Stimulated activated CD4-positive, alpha-beta T cell treated with anti-CD3 and anti-CD28 coated beads, Interleukin-15, amount 100 ng/mL, for 1 hour (primary cell): ENCODE results near the gene FNTB.

ENCODE experiments used
- DNase-seq, 2 donors: peaks; one replicate each; pipeline ENCODE4 v3.0.0-alpha.2; 2020; ENCODE audit warnings: low read depth in 1 of 2, low spot score in 1 of 2

The FNTB gene

GRCh38 chr14:64974563-64974962 is 12.1 kb upstream of the FNTB start:
- DNase-seq, result no peak

GRCh38 chr14:64979336-64980074 is 7.2 kb upstream of the FNTB start:
- DNase-seq, result no peak

DNA sequence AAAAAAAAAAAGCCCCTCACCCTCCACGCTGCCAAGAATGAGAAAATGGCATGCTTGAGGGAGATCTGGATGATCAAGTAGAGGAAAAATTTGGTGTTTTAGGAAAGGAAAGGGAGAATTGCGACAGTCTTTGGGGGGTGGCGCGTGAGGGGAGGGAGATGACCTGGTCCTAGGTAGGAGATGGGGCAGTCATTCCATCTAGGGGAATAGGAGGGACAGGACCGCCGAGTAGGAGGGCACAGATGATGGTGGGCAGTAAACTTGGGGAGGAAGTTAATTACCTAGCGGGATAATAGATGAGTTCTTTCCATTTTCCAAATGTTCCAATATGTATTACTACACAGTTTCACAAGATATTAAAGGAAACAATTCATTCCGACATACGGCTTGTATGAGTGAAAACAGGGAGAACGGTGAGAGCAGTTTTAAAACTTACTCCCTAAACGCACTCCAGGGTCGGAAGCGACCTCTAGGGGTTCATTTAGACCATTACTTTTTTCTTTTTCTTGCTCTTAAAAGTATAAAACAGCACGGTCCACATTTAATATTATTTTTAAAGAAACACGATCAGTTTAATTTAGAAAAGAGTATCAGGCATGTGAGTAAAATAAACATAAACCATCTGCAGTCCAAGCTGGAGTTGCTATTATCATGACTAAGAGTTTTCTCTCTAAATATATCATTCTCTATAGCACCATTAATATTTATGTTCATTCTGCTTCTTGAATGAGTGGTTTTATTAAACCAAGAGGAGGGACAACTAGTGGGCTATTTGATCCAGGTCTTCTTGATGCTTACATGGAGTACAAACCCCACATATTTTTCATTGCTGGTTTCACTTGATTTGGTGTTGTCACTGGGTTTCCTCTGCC is 3.0 kb upstream of the FNTB start:
- no peak for DNase-seq

- DNase-seq, result no peak
These were observed 708 bp downstream of the FNTB start for GRCh38 chr14:64987438-64987767.

- DNase-seq, result no peak
These were observed 3.6 kb downstream of the FNTB start for GRCh38 chr14:64990296-64990695.

- no peak for DNase-seq
These were observed 4.2 kb downstream of the FNTB start for GRCh38 chr14:64990939-64991338.

DNA sequence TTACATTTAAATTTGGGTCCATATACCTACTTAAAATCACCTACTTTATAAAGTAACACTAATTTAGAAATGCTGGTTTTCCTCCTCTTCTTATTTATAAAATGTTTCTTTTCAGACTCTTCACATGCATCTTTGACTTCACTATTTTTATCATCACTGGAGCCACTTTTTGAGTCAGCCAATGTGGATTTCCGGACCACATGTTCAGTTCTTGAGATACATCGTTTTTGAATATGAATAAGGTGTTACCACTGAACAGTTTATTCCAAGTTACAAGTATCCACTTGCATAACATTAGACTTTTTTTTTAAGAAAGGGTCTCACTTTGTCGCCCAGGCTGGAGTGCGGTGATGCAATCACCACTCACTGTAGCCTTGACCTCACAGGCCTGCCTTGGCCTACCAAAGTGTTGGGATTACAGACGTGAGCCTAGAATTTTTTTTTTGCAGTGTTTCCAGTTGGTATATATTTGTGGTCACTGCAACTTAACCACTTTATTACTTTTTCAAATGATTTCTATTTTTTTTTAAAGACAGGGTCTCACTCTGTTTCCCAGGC is 5.7 kb downstream of the FNTB start:
- DNase-seq, result no peak

DNA sequence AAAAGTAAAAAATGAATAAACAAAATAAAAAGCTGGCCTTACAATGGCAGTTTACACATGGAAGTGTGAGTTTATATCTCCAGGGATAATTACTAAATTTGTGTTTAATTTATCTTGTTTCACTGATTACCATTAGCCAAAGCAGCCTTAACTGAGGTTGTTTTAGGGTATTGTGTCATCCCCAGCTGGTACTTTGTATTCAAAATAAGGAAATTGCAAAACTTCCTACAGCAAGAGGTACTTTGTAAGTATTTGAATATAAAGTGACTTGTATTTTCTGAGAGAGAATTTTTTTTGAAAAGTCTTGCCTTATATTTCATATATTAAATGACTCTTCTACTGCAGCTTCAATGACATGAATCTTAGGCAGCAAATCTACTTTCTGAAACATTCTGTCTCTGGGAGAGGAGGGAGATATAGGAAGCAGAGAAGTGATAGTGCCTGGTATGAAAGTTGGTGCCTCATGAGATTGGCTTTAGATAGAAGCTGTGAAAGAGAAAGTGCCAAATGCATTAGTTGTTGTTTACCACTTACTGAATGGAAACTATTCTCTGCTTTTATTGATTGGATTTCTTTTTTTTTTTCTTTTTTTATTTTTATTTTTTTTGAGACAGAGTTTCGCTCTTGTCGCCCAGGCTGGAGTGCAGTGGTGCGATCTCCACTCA is 6.7 kb downstream of the FNTB start:
- no peak for DNase-seq

DNA sequence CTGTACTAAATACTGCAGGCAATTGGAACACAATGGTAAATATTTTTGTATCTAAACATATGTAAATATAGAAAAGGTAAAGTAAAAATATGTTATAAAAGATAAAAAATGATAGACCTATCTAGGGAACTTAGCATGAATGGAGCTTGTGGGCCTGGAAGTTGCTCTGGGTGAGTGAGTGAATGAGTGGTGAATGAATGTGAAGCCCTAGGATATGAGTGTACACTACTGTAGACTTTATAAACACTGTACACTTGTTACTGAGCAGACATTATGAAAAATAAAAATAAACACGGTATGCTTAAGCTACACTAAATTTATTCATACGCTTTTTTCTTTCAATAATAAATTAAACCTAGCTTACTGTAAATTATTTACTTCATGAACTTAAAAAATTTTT is 7.8 kb downstream of the FNTB start:
- no peak for DNase-seq

- DNase-seq, result no peak
These were observed 8.6 kb downstream of the FNTB start for GRCh38 chr14:64995291-64995690.

GRCh38 chr14:64997108-64997794 is 10.6 kb downstream of the FNTB start:
- no peak for DNase-seq

DNA sequence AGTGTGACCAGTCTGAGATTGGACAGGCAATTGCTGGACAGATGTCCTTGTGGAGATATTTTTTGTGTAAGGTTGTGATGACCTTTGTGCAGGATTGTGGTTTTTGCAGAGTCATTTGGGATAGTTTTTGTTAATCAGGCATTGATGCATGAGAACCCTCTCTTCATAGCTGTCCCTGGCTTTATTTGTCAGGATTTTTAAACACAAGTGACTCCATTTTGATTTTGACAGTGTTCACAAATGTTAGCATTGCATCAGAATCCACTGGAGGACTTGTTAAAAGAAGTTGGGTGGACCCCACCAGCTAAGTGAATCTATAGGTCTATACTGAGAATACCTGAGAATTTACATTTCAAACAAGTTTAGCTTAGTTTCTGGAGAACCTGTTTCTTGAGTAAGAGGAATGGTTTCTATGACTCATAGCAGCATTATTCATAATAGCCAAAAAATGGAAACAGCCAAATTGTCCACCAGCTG is 11.8 kb downstream of the FNTB start:
- DNase-seq, result no peak

DNA sequence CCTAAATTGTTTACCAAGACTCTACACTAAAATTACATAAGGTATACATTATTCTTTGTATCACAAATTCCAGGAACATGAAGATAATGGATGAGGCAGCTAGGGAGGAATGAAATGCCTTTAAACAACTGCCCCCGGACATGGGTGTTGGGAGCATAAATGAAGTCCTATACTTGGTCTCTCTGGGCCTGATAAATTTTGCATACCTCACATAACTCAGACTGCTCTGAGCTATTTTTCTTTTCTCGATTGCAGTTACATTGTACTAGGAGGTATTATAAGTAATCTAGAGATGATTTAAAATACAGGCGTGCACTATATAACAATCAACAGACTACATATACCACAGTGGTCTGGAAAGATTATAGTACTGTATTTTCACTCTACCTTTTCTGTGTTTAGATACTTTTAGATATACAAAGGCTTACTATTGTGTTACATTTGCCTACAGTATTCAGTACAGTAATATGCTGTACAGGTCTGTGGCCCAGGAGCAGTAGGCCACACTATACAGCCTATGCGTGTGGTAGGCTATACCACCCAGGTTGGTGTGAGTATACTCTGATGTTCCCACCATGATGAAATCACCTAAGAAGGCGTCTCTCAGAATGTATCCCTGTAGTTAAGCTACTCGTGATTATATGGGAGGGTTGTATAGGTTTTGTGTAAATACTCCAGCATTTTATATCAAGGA is 14.3 kb downstream of the FNTB start:
- no peak for DNase-seq

DNA sequence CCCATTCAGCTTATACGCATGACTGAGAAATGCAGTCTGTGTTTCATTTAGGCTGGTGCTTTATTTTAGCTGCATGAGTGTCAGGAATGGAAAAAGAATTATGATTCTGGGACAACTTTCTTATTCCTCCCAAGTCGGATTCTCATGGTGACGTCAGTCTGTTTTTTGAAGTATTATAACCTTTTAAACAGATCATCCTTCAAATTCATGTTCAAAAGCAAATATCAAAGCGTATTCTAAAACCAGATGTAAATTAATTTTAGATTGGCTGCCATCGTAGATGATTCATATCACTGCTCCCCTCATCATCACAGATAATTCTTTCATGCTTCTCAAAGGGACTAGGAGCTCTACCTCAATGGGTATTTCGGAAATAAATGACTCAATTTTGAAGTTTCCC is 15.0 kb downstream of the FNTB start:
- DNase-seq, result no peak

- no peak for DNase-seq
These were observed 16.0 kb downstream of the FNTB start for GRCh38 chr14:65002586-65003210.

- DNase-seq, result no peak
These were observed 16.7 kb downstream of the FNTB start for GRCh38 chr14:65003394-65003793.

DNA sequence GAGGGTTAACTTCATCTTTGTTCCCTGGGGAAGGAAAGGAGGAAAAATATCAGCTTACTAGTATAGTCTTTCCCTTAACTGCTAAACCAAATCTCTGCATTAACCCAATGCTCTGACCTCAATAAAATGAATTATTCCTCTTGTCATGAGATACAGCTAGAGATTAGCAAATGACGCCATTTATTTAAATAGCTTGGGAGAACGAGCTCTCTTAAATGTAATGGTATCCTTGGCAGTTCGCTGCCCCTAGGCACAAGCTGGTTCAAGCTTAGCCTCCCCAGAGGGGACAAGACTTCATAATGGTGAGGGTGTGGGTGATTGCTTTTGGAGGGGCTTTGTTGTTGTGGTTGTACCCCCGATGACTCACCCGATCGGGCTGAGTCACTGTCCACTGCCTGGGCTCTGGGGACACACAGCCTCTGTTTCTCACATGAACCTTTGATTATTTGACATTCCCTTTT is 19.6 kb downstream of the FNTB start:
- DNase-seq, result no peak

DNA sequence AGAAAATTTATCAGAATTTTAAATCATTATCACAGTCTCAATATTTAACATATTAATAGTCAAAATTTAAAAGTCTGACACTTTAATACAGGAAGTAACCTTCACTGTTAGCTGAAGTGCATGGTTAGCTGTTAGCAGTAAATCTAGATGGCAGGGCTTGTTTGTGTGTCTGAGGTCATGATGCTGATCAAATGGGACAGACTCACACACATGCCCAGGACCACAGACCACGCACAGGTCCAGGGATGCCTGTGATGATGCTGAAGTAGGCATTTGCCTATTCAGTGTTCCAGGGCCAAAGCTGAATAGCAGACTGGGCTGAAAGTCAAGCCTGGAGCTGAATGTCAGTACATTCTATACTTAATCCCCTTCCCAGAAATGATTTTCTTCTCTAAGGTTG is 20.5 kb downstream of the FNTB start:
- DNase-seq, result no peak

DNA sequence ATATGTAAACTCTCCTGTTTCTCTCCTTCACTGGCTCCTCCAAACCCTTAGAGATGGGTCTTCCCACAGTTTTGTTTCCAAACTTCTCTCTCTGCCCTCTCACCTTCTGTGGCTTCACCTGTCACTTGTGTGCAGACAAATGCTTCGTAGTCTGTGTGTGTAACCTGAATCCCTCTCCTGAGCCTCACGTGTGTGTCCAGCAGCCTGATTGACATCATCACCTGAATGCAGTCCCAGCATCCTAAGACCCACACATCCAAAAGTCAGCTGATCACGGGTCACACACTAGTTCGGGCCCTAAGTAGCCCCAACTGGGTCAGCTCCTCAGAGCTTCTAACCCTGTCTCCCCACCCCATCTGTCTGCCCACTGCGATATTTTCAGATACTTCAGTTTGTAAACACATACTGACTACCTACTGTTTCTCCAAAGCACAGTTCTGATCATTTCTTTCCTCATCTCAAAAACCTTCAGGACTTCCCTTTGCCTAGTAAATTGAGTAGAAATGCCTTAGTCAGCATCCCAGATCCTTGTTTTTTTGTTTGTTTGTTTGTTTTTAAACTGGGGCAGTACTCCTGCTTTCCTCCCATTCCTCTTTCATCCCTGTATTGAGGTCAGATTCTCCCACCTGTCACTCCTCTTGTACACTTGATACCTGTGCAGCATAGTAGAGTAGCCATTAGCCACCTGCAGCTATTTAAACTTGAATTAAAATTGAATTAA is 23.7 kb downstream of the FNTB start:
- DNase-seq, result no peak
